Suprapubic skin (tissue), 4 donors: Measurements from ENCODE around the gene CRABP2. TPM values are rescaled to one million over a fixed set of nuclear protein-coding genes. Genes with fewer than 3 reads are reported as not detected.
A peak's percentile ranks its signal among the peaks of the same experiment; 100 is the strongest.

ENCODE experiments used
- DNase-seq, 2 donors: peaks; one replicate each; pipeline ENCODE4 v3.0.0-alpha.2; 2019; ENCODE audit warnings: low spot score in 2 of 2
- H3K27ac ChIP-seq: fragments of 200-600 bp; sonication (generic); one replicate; pipeline ENCODE4 v1.5.1; 2019
- H3K27me3 ChIP-seq: fragments of 200-600 bp; sonication (generic); one replicate; pipeline ENCODE4 v1.5.1; 2019
- H3K36me3 ChIP-seq: fragments of 200-600 bp; sonication (generic); one replicate; pipeline ENCODE4 v1.5.1; 2019
- H3K4me1 ChIP-seq: fragments of 200-600 bp; sonication (generic); one replicate; pipeline ENCODE4 v1.5.1; 2019
- H3K4me3 ChIP-seq: fragments of 200-600 bp; sonication (generic); one replicate; pipeline ENCODE4 v1.5.1; 2019; ENCODE audit warnings: mild to moderate bottlenecking
- H3K9me3 ChIP-seq: fragments of 200-600 bp; sonication (generic); one replicate; pipeline ENCODE4 v1.5.1; 2019
- CTCF ChIP-seq, 2 donors: fragments of 200-600 bp in 1 of 2; fragments of 450-650 bp in 1 of 2; sonication (generic) in 1 of 2; IDR thresholded peaks; one replicate each; pipeline ENCODE4 v1.5.1; 2016 to 2019; ENCODE audit warnings: antibody characterized with exemption in 2 of 2, mild to moderate bottlenecking in 1 of 2, moderate library complexity in 1 of 2
- EP300 ChIP-seq: sonication (generic); formaldehyde crosslinking; IDR thresholded peaks from one replicate; pipeline ENCODE4 v1.6.1; 2017; ENCODE audit warnings: antibody characterized with exemption
- POLR2A ChIP-seq, 2 donors: fragments of 450-650 bp; IDR thresholded peaks; one replicate each; pipeline ENCODE4 v1.6.1; 2017; ENCODE audit warnings: antibody characterized with exemption in 2 of 2, mild to moderate bottlenecking in 2 of 2, moderate library complexity in 2 of 2
- POLR2AphosphoS5 ChIP-seq, 3 donors: sonication (generic); formaldehyde crosslinking; IDR thresholded peaks; one replicate each; pipeline ENCODE4 v1.6.1; 2017; ENCODE audit warnings: antibody characterized with exemption in 3 of 3
- WGBS: methylation state at CpG from one replicate; pipeline ENCODE4 v1.1.5; 2018; 5-methylcytosine and 5-hydroxymethylcytosine counted together
- total RNA-seq, 4 donors: library from RNA; depleted of rRNA; stranded (reverse); fragments of >200 nt; gene quantifications; one replicate each; pipeline ENCODE4 v1.1.0, GENCODE V29; 2016

The CRABP2 gene
- total RNA-seq, 4 donors from 2014 or later: 38.4 to 98.0 (median 68.2) TPM

DNA sequence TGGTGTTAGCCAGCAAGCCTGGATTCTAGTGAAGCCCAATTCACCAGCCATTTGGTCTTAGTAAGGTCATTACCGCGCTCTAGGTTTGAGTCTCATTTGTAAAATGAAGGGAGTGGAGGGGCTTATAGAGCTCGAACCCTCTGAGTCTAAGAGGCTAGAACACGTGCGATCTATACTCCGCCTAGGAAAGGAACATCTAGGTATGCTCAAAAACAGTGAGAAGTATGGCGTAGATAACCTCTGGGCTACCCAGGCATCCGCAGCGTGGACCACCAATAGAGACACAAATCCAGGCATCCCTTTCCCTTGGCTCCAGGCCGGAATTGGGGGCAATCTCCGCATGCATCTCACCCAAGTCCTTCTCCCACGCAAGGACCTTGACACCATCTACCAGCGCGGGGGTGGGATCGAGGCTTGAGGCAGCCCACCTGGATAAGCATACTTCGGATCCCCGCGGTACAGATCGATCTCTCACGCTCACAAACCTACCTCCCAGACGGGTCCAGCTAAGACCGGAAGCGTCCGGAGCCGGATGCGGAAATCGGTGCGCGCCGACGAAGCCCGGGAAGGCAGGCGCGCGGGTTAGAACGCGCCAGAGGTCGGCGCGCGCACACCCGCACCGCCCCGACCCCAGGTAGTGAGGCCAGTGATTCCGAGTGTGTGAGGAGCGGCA is 22.7 kb upstream of the CRABP2 start, which contains the start of gene METTL25B:
TSS of gene METTL25B (plus strand) at position 544 of the 673 bp plus-strand sequence. CDS start 636 bp downstream, outside the sequence.
- H3K27me3 ChIP-seq: no peaks in the 10 kb centered on the region
- peaks cover 49% of the 10 kb centered on the region for H3K4me1 ChIP-seq
- H3K9me3 ChIP-seq: no peaks in the 10 kb centered on the region
- peak within 1 kb of the TSS; percentile 99 for H3K27ac ChIP-seq
- TF ChIP-seq EP300 (no peak), POLR2A (IDR thresholded peaks at IDR 0.05) (peak in 1 of 2 donors; percentile 67), POLR2AphosphoS5 (IDR thresholded peaks at IDR 0.05) (peak in 1 of 3 donors; percentile 22), CTCF (IDR thresholded peaks at IDR 0.05) (no peak)
- WGBS: 0% methylated on average over 7 of the region's 46 CpGs
- peaks cover 30% of the 10 kb centered on the region for H3K36me3 ChIP-seq
- peak in 1 of 2 donors; percentile 91 for DNase-seq
- peak within 1 kb of the TSS; percentile 93 for H3K4me3 ChIP-seq

GRCh38 chr1:156727492-156727891 is 22.1 kb upstream of the CRABP2 start:
- no peak for DNase-seq
- peak overlapping the region; percentile 93 for H3K4me3 ChIP-seq
- H3K36me3 ChIP-seq: peaks cover 30% of the 10 kb centered on the region
- no peaks in the 10 kb centered on the region for H3K9me3 ChIP-seq
- 49% methylated on average over 7 of the region's 7 CpGs for WGBS
- TF ChIP-seq POLR2AphosphoS5 (IDR thresholded peaks at IDR 0.05): no peak
- no peak for TF ChIP-seq EP300
- peaks cover 49% of the 10 kb centered on the region for H3K4me1 ChIP-seq
- no peaks in the 10 kb centered on the region for H3K27me3 ChIP-seq
- peak overlapping the region; percentile 99 for H3K27ac ChIP-seq

GRCh38 chr1:156726549-156727226 is 21.3 kb upstream of the CRABP2 start:
- no peak overlapping the region for H3K27ac ChIP-seq
- 32% methylated on average over 15 of the region's 15 CpGs for WGBS
- H3K36me3 ChIP-seq: peaks cover 28% of the 10 kb centered on the region
- TF ChIP-seq POLR2AphosphoS5 (IDR thresholded peaks at IDR 0.05) (no peak), CTCF (IDR thresholded peaks at IDR 0.05) (peak; percentile 29 to 47)
- no peaks in the 10 kb centered on the region for H3K27me3 ChIP-seq
- no peaks in the 10 kb centered on the region for H3K9me3 ChIP-seq
- peak overlapping the region; percentile 93 for H3K4me3 ChIP-seq
- no peak for DNase-seq
- peaks cover 49% of the 10 kb centered on the region for H3K4me1 ChIP-seq

DNA sequence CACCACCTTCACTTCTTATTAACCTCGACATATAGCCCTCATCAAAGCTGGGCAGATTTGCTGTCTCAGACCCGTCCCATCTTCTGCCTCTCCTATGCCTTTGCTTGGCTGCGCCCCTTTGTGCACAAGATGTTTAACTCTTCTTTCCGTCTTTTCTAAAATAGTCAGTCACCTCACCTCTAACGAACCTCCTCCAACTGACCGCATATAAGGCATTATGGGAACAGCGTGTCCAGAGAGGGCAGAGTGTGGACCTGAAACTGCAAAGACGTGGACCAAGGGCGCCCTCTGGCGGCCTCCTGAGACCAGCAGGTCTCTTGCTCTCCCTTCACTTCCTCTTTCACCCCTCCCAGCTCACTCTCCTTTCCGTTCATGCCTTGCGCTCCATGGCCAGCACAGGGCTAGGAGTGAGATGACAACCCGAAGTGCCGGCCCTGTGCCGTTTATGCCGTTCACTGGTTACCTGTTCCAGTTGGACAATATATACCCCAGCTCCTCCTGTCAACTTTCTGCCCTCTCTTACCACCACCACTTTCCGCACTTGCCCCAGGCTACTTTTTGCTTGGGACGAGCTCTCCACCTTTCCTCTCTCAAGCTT is 20.4 kb upstream of the CRABP2 start:
- TF ChIP-seq POLR2A (IDR thresholded peaks at IDR 0.05): no peak
- no peak for TF ChIP-seq POLR2AphosphoS5 (IDR thresholded peaks at IDR 0.05)
- no peak for TF ChIP-seq EP300
- peak; percentile 89 to 94 for TF ChIP-seq CTCF (IDR thresholded peaks at IDR 0.05)
- H3K27ac ChIP-seq: no peak overlapping the region
- peak; percentile 91 to 93 for DNase-seq
- WGBS: 12% methylated on average over 18 of the region's 18 CpGs
- no peaks in the 10 kb centered on the region for H3K9me3 ChIP-seq
- peaks cover 49% of the 10 kb centered on the region for H3K4me1 ChIP-seq
- peak overlapping the region; percentile 93 for H3K4me3 ChIP-seq
- peaks cover 36% of the 10 kb centered on the region for H3K36me3 ChIP-seq
- no peaks in the 10 kb centered on the region for H3K27me3 ChIP-seq

GRCh38 chr1:156721535-156721934 is 16.2 kb upstream of the CRABP2 start:
- DNase-seq: no peak
- Histone ChIP-seq H3K36me3 (peaks cover 37% of the 10 kb centered on the region), H3K27ac (no peak overlapping the region), H3K4me3 (no peak overlapping the region), H3K4me1 (peaks cover 30% of the 10 kb centered on the region), H3K9me3 (no peaks in the 10 kb centered on the region), H3K27me3 (no peaks in the 10 kb centered on the region)
- TF ChIP-seq POLR2A (IDR thresholded peaks at IDR 0.05) (no peak), EP300 (no peak), CTCF (IDR thresholded peaks at IDR 0.05) (no peak)
- 82% methylated on average over 4 of the region's 4 CpGs for WGBS
